ENCODE measurements around the gene AGAP3. TPM values are rescaled to one million over a fixed set of nuclear protein-coding genes. Genes with fewer than 3 reads are reported as not detected.

AGAP3 gene
- polyA plus RNA-seq, 1 donor (not counting 4 experiments of a cell fraction or from before 2014, with no cell fraction given) = 64.3 TPM

- Histone ChIP-seq H2AFZ (ENCODE audit: control insufficient read depth, low read length) (no peak overlapping the region), H3K27me3 (ENCODE audit: control insufficient read depth, extremely low read depth, insufficient read depth, low read length) (peaks cover 55% of the 10 kb centered on the region), H3K9ac (ENCODE audit: control insufficient read depth, extremely low read depth, insufficient read depth, low read length) (no peak overlapping the region), H3K4me1 (ENCODE audit: control insufficient read depth, extremely low read depth, insufficient read depth, low read length) (no peaks in the 10 kb centered on the region), H3K27ac (ENCODE audit: control insufficient read depth, insufficient read depth, low read length) (no peak overlapping the region), H3K4me2 (ENCODE audit: control insufficient read depth, extremely low read depth, insufficient read depth, low read depth, low read length) (no peak overlapping the region), H3K36me3 (ENCODE audit: control insufficient read depth in 2 of 2, extremely low read depth in 1 of 2, insufficient read depth in 2 of 2, low read length in 2 of 2) (no peaks in the 10 kb centered on the region), H3K79me2 (ENCODE audit: control insufficient read depth, insufficient read depth, low read length) (no peaks in the 10 kb centered on the region), H3K9me3 (ENCODE audit: control insufficient read depth, low read depth, low read length) (no peaks in the 10 kb centered on the region), H3K4me3 (ENCODE audit: control insufficient read depth in 2 of 3, extremely low read depth in 1 of 3, insufficient read depth in 2 of 3, low read depth in 1 of 3, low read length in 3 of 3) (no peak overlapping the region), H3K9me1 (ENCODE audit: control insufficient read depth, extremely low read depth, insufficient read depth, low read length) (no peaks in the 10 kb centered on the region), H4K20me1 (ENCODE audit: control insufficient read depth, extremely low read depth, insufficient read depth, low read length) (peaks cover 5% of the 10 kb centered on the region)
- TF ChIP-seq, protein P1, sequence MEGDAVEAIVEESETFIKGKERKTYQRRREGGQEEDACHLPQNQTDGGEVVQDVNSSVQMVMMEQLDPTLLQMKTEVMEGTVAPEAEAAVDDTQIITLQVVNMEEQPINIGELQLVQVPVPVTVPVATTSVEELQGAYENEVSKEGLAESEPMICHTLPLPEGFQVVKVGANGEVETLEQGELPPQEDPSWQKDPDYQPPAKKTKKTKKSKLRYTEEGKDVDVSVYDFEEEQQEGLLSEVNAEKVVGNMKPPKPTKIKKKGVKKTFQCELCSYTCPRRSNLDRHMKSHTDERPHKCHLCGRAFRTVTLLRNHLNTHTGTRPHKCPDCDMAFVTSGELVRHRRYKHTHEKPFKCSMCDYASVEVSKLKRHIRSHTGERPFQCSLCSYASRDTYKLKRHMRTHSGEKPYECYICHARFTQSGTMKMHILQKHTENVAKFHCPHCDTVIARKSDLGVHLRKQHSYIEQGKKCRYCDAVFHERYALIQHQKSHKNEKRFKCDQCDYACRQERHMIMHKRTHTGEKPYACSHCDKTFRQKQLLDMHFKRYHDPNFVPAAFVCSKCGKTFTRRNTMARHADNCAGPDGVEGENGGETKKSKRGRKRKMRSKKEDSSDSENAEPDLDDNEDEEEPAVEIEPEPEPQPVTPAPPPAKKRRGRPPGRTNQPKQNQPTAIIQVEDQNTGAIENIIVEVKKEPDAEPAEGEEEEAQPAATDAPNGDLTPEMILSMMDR (optimal IDR thresholded peaks at IDR 0.05 in 1 of 3, IDR thresholded peaks at IDR 0.05 in 1 of 3, conservative IDR thresholded peaks at IDR 0.05 in 1 of 3; ENCODE audit: extremely low read depth in 1 of 3, insufficient read depth in 2 of 3, low read length in 3 of 3) = peak; percentile 100
- no peak for TF ChIP-seq EZH2 (IDR thresholded peaks at IDR 0.05; ENCODE audit: low read length)
- DNase-seq (ENCODE audit: low read depth, low spot score) = no peak
- FAIRE-seq = peak; percentile 34
- dilution Hi-C loops (cut with MboI; ENCODE audit: extremely low pct_ligation_motif_present, low sequenced_read_pairs) = no loop called here
Measured at GRCh38 chr7:151172273-151173141, 86.2 kb downstream of the AGAP3 start.

- H3K9me3 ChIP-seq (ENCODE audit: control insufficient read depth, low read depth, low read length) = no peaks in the 10 kb centered on the region
- TF ChIP-seq, protein P1 (optimal IDR thresholded peaks at IDR 0.05 in 1 of 3, IDR thresholded peaks at IDR 0.05 in 1 of 3, conservative IDR thresholded peaks at IDR 0.05 in 1 of 3; ENCODE audit: extremely low read depth in 1 of 3, insufficient read depth in 2 of 3, low read length in 3 of 3) = no peak
- no peak for TF ChIP-seq EZH2 (IDR thresholded peaks at IDR 0.05; ENCODE audit: low read length)
- FAIRE-seq = no peak
- H3K79me2 ChIP-seq (ENCODE audit: control insufficient read depth, insufficient read depth, low read length) = no peaks in the 10 kb centered on the region
- no peaks in the 10 kb centered on the region for H3K36me3 ChIP-seq (ENCODE audit: control insufficient read depth in 2 of 2, extremely low read depth in 1 of 2, insufficient read depth in 2 of 2, low read length in 2 of 2)
- no peaks in the 10 kb centered on the region for H3K4me1 ChIP-seq (ENCODE audit: control insufficient read depth, extremely low read depth, insufficient read depth, low read length)
- no peak overlapping the region for H2AFZ ChIP-seq (ENCODE audit: control insufficient read depth, low read length)
- no peak overlapping the region for H3K4me2 ChIP-seq (ENCODE audit: control insufficient read depth, extremely low read depth, insufficient read depth, low read depth, low read length)
- H3K27ac ChIP-seq (ENCODE audit: control insufficient read depth, insufficient read depth, low read length) = no peak overlapping the region
- no peak overlapping the region for H3K9ac ChIP-seq (ENCODE audit: control insufficient read depth, extremely low read depth, insufficient read depth, low read length)
- no peak overlapping the region for H3K4me3 ChIP-seq (ENCODE audit: control insufficient read depth in 2 of 3, extremely low read depth in 1 of 3, insufficient read depth in 2 of 3, low read depth in 1 of 3, low read length in 3 of 3)
- no peak for DNase-seq (ENCODE audit: low read depth, low spot score)
- dilution Hi-C loops (cut with MboI; ENCODE audit: extremely low pct_ligation_motif_present, low sequenced_read_pairs) = no loop called here
- H3K27me3 ChIP-seq (ENCODE audit: control insufficient read depth, extremely low read depth, insufficient read depth, low read length) = peaks cover 44% of the 10 kb centered on the region
- H3K9me1 ChIP-seq (ENCODE audit: control insufficient read depth, extremely low read depth, insufficient read depth, low read length) = no peaks in the 10 kb centered on the region
- H4K20me1 ChIP-seq (ENCODE audit: control insufficient read depth, extremely low read depth, insufficient read depth, low read length) = peaks cover 5% of the 10 kb centered on the region
Measured at GRCh38 chr7:151173386-151174245, 87.3 kb downstream of the AGAP3 start.
